Stimulated activated CD4-positive, alpha-beta T cell treated with anti-CD3 and anti-CD28 coated beads, Interleukin-2, amount 100 ng/mL, for 48 hours (primary cell): ENCODE measurements around the gene ZBTB46.

ENCODE experiments used
- DNase-seq, 2 donors: peaks; one replicate each; pipeline ENCODE4 v3.0.0-alpha.2; 2020

Gene ZBTB46

DNA sequence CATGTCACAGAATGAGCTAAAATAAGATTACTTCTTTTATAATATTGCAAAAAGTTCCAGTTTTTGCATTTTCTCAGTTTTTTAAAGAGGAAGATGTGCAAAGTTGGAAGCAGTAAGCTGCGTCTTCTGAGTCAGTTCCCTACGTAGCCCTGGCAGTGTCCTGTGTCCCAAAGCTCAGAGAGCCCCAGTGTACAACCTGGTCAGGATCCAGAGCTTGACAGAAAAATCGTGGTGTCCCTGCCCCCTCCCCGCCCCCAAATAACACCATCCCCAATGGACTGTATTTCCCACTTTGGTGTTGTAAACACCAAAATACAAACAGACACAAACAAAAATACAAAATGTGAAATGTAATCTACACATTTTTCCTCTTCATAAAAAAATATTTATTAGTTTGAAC lies 86.9 kb downstream of the ZBTB46 start:
- DNase-seq, result no peak

DNA sequence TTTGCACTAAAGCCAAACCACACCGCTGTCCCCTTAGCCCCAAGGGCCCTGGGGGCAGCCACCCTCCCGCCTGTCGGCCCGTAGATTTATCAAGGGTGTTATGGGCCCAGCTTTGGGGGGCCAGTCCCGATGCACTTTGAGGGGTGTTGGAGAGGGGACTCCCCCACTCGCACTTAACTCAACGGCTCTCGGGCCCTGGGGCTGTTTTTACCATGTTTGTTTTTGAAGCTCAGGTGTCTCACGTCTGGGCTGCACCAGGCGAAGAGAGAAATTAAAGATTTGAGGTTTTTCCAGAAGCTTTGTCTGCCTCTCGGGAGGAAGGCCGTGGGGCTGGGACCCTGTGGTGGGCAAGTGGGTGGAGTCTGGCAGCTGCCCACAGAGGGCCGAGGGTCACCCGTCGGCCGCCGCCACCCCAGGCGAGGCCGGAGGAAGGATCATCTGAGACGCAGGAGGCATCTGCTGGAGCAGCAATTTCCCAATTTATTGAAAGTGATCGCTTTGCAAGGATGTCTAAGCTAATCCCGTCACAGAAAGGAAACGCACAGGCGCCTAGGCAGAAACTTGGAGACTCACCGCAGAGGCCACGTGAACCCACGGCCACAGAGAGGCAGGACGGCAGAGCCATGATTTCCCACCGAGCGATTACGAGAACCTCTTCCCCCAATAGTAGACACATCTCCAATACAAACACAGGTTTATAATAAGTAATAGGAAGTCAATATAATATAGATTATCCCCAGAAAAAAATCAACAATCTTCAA lies 87.7 kb downstream of the ZBTB46 start:
- no peak for DNase-seq

DNA sequence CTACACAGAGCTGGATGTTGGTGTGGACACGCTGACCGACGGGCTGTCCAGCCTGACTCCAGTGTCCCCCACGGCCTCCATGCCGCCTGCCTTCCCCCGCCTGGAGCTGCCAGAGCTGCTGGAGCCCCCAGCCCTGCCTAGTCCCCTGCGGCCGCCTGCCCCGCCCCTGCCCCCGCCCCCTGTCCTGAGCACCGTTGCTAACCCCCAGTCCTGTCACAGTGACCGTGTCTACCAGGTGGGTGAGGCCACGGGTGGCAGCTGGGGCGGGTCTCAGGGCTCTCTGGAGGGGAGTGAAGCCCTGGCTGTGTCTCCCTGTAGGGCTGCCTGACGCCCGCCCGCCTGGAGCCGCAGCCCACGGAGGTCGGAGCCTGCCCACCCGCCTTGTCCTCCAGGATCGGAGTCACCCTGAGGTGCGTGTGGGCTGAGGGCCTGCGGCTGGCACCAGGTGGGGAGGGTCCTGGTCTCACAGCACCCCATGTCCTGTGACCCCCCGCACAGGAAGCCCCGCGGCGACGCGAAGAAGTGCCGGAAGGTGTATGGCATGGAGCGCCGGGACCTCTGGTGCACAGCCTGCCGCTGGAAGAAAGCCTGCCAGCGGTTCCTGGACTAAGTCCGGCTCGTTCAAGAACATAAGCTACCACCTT lies 88.6 kb downstream of the ZBTB46 start:
- no peak for DNase-seq

DNA sequence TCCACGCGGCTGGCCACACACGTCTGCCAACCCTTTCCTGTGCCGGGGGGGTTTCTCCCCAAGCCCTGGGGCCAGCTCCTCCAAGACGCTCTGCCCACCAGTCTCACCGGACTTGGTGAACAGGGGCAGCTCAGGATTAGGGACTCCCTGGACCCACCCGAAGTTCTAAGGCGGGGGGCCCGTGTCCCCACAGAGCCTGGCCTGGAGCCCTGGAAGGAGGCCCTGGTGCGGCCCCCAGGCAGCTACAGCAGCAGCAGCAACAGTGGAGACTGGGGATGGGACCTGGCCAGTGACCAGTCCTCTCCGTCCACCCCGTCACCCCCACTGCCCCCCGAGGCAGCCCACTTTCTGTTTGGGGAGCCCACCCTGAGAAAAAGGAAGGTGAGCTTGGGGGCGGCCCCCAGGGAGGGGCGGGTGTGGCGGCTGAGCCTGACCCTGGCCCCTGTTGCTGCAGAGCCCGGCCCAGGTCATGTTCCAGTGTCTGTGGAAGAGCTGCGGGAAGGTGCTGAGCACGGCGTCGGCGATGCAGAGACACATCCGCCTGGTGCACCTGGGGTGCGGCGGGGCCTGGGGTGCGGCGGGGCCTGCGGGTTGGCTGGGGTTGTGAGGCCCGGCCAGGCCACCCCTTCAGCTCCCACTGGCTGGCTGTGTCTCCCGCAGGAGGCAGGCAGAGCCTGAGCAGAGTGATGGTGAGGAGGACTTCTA lies 89.2 kb downstream of the ZBTB46 start:
- DNase-seq, result no peak

DNA sequence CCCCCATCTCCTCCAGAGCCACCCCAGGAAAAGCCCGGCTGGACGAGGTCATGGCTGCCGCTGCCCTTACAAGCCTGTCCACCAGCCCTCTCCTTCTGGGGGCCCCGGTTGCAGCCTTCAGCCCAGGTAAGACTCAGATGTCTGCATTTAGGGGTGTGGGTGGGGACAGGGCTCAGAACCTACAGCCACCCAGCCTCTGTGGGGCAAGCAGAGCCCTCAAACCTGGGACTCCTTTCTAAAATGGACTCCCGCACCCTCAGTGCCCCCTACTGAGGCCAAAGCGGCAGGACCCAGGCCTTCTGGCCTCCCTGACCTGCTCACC lies 89.7 kb downstream of the ZBTB46 start:
- DNase-seq, result no peak

DNA sequence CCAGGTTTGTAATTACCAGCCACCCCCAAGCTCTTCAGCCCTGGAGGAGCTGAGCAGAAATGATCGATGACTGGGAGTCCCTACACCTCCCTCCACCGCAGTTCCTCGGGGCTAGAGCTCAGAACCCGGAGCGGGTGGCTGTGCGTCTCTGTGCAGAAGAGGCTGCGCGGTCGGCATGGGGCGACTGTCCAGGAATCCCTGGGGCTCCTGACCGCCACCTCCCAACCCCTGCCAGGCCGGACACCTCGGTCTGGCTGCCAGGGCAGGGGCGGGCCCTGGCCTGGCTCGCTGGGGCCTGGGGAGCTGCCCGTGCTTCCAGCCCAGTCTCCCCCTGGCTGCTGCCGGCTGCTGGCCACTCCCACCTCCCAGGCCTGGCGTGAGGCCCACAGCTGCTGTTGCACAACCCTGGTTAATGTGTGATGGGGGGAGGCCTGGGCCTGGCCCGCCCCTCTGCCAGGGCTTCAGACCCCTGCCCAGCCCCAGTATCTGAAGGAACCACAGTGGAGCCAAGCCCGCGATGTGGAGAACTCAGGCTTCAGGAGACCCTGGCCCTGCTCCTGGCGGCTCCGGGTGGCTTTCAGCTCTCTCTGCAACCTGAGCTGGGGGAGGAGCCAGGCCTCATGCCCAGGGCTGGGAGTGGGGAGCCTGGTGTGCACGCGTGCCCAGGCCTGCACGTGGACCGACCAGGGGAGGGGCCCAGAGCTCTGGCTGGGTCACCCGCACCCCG lies 90.3 kb downstream of the ZBTB46 start:
- DNase-seq, result peak in 1 of 2 donors; percentile 31

DNA sequence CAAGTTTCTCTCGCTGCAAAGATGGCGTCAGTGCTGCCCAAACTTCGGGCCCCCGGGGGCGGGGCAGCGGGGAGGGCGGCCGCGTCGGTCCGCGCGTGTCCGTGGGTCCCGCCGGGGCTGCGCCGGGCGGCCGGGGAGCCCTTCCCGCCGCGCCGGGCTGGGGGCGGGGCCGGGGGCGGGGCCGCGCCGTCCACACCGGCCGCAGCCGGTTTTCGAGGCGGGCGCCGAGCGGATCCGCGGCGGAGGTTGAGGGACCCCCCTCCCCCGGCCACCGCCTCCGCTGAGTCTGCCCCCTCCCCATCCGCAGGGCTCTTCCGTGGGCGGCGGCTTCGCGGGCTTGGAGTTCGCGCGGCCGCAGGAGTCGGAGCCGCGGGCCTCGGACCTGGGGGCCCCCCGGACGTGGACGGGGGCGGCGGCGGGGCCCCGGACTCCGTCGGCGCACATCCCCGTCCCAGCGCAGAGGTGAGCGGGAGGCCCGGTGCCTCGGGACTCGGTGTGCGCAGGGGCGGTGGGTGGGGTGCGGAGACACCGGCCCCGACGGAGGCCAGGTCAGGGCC lies 90.9 kb downstream of the ZBTB46 start:
- DNase-seq, result peak; percentile 19 to 36

DNA sequence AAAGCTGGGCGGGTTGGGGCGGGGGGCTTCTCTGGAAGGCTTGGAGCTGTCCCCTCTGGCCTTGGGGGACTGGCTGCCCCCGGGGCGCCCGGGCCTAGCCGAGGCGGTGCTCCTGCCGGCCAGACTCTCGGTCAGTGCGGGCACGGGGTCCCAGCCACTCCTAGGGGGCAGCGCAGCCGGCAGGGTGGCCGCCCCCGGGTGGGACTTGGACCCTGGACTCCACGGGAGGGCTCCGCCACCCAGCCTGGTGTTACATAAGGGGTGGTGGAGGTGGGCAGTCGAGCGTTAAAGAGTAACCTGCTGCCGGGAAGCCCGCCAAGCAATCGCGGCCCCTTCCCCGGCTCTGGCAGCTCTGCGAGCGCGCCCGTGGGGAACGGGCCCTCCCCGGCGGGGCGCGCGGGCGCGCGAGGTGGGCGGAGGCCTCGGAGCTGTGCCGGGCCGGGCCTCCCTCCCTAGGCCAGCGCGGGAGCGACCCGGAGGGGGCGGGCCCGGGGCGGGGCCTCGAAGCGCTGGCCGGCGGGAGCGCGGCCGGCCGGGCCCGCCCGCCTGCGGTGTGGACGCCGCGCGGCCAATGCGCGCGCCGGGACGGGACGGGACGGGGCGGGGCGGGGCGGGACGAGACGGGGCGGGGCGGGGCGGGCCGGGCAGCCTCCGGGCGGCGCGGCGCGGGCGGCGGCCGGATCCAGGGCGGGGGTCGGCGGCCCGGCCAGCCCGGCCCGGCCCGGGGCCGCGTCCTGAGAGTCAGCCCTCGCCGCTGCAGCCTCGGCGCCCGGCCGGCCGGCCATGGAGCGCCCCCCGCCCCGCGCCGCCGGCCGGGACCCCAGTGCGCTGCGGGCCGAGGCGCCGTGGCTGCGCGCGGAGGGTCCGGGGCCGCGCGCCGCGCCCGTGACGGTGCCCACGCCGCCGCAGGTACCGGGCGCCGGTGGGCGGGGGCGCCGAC lies 91.7 kb downstream of the ZBTB46 start, which contains the start of gene SLC2A4RG:
SLC2A4RG (plus strand) TSS at position 647 of the 940 bp plus-strand sequence; CDS start at position 784, 137 bp downstream.
- DNase-seq, result peak; percentile 50 to 60

DNA sequence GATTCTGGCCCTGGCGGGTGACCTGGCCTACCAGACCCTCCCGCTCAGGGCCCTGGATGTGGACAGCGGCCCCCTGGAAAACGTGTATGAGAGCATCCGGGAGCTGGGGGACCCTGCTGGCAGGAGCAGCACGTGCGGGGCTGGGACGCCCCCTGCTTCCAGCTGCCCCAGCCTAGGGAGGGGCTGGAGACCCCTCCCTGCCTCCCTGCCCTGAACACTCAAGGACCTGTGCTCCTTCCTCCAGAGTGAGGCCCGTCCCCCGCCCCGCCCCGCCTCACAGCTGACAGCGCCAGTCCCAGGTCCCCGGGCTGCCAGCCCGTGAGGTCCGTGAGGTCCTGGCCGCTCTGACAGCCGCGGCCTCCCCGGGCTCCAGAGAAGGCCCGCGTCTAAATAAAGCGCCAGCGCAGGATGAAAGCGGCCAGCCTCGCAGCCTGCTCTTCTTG lies 92.4 kb downstream of the ZBTB46 start:
- DNase-seq, result no peak

DNA sequence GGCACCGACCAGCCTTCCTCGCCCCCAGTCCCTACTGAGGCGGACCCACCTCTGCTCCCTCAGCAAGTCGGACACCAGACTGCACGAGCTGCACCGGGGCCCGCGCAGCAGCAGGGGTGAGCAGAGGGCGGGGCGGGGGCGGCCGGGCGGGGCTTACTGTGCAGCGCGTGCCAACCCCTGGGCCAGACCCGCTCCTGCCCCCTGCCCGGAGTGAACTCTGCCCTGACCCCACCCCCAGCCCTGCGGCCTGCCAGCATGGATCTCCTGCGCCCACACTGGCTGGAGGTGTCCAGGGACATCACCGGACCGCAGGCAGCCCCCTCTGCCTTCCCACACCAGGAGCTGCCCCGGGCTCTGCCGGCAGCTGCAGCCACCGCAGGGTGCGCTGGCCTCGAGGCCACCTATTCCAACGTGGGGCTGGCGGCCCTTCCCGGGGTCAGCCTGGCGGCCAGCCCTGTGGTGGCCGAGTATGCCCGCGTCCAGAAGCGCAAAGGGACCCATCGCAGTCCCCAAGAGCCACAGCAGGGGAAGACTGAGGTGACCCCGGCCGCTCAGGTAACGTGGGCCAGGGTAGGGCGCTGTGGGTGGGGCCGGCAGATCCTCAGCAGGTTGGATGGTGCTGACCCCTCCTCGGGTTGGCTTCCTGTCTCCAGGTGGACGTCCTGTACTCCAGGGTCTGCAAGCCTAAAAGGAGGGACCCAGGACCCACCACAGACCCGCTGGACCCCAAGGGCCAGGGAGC lies 92.9 kb downstream of the ZBTB46 start:
- DNase-seq, result peak in 1 of 2 donors; percentile 26

DNA sequence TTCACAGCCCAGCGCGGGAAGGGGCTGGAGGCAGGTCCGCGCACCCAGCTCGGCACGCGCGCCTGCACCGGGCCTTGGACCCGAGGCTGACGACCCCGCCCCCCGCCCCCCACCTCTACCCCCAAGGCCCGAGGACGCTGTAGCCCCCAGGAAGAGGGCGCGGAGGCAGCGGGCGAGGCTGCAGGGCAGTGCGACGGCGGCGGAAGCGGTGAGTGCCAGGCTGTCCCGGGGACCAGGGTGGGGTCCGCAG lies 93.4 kb downstream of the ZBTB46 start:
- no peak for DNase-seq

DNA sequence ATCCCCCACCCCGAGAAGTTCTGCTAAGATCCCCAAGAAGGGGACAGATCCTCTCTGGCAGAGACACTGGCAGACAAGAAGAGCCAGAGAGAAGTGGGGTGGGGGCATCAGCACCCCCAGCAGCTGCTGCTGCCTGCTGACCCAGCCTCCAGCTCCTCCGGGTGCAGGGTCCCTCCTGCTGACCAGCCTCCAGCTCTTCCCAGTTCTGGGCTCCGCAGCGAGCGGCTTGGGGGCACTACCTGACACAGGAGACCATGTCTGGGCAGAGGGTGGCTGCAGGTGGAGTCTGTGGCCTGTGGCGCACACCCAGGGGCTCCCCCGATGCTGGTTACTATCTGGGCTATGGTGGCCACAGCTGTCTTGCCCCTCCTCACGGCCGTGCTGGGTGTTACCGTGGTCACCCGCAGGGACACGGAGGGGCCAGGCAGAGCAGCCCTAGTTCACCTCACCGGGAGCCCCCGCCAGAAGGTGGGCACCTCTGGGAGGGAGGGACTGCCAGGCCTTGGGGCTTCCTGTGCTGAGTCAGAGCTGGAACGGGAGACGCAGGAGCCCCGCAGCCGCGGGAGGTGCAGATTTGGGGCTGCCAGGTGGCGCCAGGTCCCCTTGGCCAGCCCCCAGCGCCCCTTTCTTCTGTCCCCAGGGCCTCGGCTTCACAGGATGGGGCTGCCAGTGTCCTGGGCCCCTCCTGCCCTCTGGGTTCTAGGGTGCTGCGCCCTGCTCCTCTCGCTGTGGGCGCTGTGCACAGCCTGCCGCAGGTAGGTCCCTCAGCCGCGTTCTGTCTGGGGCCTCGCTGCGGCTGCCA lies 94.0 kb downstream of the ZBTB46 start:
- DNase-seq, result peak; percentile 31 to 44

DNA sequence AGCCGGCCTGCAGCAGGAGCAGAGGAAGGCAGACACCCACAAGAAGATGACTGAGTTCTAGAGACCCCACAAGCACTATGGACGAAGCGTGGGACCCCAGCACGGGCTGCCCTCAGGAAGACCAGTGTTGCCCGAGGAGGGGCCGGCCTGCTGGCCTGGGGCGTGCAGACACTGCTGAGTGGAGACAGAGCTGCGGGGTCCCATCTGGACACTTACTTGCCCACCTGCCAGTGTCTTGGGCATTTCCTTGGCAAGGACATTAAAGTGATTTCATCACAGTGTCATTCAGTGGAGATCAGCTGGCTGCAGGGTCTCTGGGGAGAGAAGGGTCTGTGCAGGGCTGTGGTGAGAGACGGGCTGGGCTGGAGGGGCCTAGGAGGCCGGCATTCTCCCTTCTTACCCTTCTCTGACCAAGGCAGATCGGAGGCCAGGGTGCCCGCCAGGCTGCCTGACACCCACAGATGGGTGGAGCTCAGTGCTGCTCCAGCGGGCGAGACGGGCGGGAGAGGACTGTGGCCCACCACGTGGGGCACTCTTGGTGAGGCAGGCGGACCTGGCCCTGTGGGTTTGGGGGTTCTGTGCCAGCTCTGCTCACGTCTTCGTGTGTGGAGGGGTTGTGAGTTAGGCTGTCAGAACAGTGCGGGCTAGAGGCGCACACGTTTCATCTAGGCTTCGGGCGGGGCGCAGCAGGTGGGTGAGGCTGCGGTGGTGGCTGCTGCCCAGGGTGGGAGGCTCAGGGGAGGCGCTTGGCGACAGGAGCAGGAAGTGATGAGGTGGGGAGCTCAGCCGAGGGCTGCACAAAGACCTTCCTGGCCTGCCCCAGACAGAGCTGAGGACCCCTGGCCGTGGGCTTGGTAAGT lies 95.0 kb downstream of the ZBTB46 start, which contains the start of gene LIME1:
LIME1 (plus strand) TSS at position 806 of the 860 bp plus-strand sequence. CDS start 886 bp downstream, outside the sequence.
- peak; percentile 25 to 44 for DNase-seq

DNA sequence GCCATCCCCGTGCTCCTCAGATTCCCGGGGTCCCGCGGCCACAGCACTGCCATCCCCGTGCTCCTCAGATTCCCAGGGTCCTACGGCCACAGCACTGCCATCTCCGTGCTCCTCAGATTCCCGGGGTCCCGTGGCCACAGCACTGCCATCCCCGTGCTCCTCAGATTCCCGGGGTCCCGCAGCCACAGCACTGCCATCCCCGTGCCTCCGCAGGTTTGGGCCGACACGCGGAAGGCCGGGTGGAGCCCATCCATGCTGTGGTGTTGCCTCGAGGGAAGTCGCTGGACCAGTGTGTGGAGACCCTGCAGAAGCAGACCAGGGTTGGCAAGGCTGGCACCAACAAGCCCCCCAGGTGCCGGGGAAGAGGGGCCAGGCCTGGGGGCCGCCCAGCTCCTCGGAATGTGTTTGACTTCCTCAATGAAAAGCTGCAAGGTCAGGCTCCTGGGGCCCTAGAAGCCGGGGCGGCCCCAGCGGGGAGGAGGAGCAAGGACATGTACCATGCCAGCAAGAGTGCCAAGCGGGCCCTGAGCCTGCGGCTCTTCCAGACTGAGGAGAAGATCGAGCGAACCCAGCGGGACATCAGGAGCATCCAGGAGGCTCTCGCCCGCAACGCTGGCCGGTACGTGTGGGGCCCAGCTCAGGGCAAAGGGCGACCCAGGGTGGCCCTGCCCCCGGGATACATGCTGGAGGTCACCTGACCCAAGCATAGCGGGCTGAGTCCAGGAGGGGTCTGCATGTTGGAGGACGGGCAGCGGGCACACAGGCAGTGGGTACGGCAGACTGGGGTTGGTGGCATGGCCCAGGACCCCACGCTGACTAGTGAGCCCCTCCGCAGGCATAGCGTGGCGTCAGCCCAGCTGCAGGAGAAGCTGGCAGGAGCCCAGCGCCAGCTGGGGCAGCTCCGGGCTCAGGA lies 95.9 kb downstream of the ZBTB46 start:
- DNase-seq, result no peak

DNA sequence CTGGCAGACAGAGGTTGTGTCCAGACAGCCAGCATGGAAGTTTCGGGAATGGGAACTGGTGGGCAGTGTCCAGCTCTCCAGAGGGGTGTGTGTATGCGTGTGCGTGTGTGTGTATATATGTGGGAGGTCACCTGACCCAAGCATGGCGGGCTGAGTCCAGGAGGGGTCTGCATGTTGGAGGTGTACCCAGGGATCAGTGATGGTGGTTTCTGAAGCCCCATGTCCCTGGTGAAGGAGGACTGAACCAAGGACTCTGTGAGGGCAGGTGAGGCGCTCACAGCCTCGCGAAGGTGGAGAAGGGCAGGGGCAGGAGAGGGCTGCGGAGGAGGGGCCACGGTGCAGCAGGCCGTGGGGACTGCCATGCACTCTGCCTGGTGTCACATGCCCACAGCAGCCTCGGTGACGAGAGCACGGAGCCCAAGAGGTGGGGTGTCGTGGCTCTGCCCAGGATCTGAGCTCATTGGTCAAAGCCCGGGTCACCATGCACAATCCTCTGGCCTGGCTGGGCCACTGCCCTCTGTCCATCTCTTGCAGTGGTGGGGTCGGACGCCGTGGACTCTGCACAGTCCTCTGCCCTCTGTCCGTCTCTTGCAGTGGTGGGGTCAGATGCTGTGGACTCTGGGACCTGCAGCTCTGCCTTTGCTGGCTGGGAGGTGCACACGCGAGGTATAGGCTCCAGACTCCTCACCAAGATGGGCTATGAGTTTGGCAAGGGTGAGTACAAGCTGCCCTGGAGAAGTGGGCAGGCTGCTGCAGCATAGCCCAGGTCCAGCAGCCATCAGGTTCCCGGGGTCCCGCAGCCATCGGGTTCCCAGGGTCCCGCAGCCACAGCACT lies 96.7 kb downstream of the ZBTB46 start:
- no peak for DNase-seq

DNA sequence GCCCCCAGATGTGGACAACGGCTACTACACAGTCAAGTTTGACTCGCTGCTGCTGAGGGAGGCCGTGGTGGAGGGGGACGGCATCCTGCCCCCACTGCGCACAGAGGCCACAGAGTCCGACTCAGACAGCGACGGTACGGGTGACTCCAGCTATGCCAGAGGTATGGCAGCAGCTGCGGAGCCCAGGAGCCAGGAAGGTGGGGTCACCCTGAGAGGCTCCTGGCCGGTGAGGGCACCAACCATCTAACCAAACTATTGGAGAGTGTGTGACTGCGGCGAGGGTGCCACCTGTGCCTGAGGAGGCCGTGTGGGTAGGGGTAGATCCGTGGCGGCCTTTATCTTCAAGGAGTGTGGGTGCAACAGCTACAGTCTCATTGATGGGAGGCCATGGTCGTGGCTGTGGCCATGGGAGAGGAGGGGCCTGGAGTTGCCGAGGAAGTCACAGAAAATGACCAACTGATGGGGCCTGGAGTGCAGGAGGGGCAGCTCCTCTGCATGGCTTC lies 97.4 kb downstream of the ZBTB46 start:
- DNase-seq, result no peak

DNA sequence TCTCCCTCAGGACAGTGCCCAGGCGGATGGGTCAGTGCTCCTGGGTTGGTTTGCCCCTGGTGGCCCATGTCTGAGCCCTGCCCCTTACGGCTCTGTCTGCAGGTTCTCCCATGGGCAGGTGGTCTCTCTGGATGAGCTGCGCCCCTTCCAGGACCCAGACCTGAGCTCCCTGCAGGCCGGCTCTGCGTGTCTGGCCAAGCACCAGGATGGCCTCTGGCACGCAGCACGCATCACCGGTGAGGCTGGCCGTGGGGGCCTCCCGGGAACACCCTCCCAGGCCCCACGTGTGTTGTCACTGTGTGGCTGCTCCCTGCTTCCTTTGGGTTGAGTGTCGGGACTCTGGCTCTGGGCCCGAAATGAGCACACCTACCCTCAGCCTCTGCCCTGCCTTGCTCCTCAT lies 97.9 kb downstream of the ZBTB46 start:
- DNase-seq, result no peak
